Activated effector memory CD4-positive, alpha-beta T cell treated with Interleukin-2 at 50 U/mL for 16 hours (primary cell): Measurements from ENCODE around the gene HLF.

Experiments used
- DNase-seq: peaks from one replicate; pipeline ENCODE4 v3.0.0-alpha.2; 2020

HLF gene

GRCh38 chr17:55368706-55369105 is 103.9 kb downstream of the HLF start:
- no peak for DNase-seq
